Suprapubic skin (tissue), 4 donors: Measurements from ENCODE around the gene KIAA1210. TPM values are rescaled to one million over a fixed set of nuclear protein-coding genes. Genes with fewer than 3 reads are reported as not detected.
A peak's percentile ranks its signal among the peaks of the same experiment; 100 is the strongest.

Experiments
- DNase-seq, 2 donors: peaks; one replicate each; pipeline ENCODE4 v3.0.0-alpha.2; 2019; ENCODE audit warnings: low spot score in 2 of 2
- H3K27ac ChIP-seq: fragments of 200-600 bp; sonication (generic); one replicate; pipeline ENCODE4 v1.5.1; 2019
- H3K27me3 ChIP-seq: fragments of 200-600 bp; sonication (generic); one replicate; pipeline ENCODE4 v1.5.1; 2019
- H3K36me3 ChIP-seq: fragments of 200-600 bp; sonication (generic); one replicate; pipeline ENCODE4 v1.5.1; 2019
- H3K4me1 ChIP-seq: fragments of 200-600 bp; sonication (generic); one replicate; pipeline ENCODE4 v1.5.1; 2019
- H3K4me3 ChIP-seq: fragments of 200-600 bp; sonication (generic); one replicate; pipeline ENCODE4 v1.5.1; 2019; ENCODE audit warnings: mild to moderate bottlenecking
- H3K9me3 ChIP-seq: fragments of 200-600 bp; sonication (generic); one replicate; pipeline ENCODE4 v1.5.1; 2019
- EP300 ChIP-seq: sonication (generic); formaldehyde crosslinking; IDR thresholded peaks from one replicate; pipeline ENCODE4 v1.6.1; 2017; ENCODE audit warnings: antibody characterized with exemption
- POLR2A ChIP-seq, 2 donors: fragments of 450-650 bp; IDR thresholded peaks; one replicate each; pipeline ENCODE4 v1.6.1; 2017; ENCODE audit warnings: antibody characterized with exemption in 2 of 2, mild to moderate bottlenecking in 2 of 2, moderate library complexity in 2 of 2
- POLR2AphosphoS5 ChIP-seq, 3 donors: sonication (generic); formaldehyde crosslinking; IDR thresholded peaks; one replicate each; pipeline ENCODE4 v1.6.1; 2017; ENCODE audit warnings: antibody characterized with exemption in 3 of 3
- WGBS: methylation state at CpG from one replicate; pipeline ENCODE4 v1.1.5; 2018; 5-methylcytosine and 5-hydroxymethylcytosine counted together
- total RNA-seq, 4 donors: library from RNA; depleted of rRNA; stranded (reverse); fragments of >200 nt; gene quantifications; one replicate each; pipeline ENCODE4 v1.1.0, GENCODE V29; 2016
- TF ChIP-seq, protein P1 (sequence below), 2 donors: fragments of 200-600 bp in 1 of 2; fragments of 450-650 bp in 1 of 2; sonication (generic) in 1 of 2; IDR thresholded peaks; one replicate each; pipeline ENCODE4 v1.5.1; 2016 to 2019; ENCODE audit warnings: antibody characterized with exemption in 2 of 2, mild to moderate bottlenecking in 1 of 2, moderate library complexity in 1 of 2

The KIAA1210 gene
- total RNA-seq, 4 donors from 2014 or later, result 0.05 to 0.13 TPM; not detected in 2

DNA sequence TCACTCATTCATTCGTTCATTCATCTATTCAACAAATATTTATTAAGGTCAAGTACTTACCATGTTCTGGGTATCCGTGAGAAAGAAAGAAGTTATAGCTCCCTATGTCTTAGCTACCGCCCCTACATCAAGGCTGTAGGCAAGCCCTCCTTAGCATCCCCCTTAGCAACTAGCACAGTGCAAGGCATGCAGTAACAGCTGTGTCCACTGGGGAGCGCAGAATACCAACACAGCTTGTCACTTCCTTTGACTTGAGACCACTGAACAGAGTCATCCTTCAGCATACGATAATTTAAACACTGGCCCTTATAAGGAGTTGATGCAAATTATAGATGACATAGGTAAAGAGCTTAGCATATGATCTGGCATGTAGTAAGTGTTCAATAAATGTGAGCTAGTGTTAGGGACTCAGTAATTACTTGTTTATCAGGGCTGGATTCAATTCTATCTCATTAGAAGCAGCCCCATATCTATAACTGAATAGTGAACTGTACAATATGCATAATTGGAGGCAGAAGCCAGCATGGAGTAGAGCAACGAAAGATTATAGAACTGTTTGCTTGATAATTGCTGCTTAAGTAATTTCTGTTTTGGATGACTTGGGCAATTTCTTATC lies 8.7 kb downstream of the KIAA1210 start:
- no peaks in the 10 kb centered on the region for H3K9me3 ChIP-seq
- WGBS, result 16% methylated on average over 6 of the region's 6 CpGs
- no peak overlapping the region for H3K4me3 ChIP-seq
- TF ChIP-seq, protein P1, sequence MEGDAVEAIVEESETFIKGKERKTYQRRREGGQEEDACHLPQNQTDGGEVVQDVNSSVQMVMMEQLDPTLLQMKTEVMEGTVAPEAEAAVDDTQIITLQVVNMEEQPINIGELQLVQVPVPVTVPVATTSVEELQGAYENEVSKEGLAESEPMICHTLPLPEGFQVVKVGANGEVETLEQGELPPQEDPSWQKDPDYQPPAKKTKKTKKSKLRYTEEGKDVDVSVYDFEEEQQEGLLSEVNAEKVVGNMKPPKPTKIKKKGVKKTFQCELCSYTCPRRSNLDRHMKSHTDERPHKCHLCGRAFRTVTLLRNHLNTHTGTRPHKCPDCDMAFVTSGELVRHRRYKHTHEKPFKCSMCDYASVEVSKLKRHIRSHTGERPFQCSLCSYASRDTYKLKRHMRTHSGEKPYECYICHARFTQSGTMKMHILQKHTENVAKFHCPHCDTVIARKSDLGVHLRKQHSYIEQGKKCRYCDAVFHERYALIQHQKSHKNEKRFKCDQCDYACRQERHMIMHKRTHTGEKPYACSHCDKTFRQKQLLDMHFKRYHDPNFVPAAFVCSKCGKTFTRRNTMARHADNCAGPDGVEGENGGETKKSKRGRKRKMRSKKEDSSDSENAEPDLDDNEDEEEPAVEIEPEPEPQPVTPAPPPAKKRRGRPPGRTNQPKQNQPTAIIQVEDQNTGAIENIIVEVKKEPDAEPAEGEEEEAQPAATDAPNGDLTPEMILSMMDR (IDR thresholded peaks at IDR 0.05), result peak; percentile 26 to 62
- TF ChIP-seq POLR2AphosphoS5 (IDR thresholded peaks at IDR 0.05), result no peak
- no peak overlapping the region for H3K27ac ChIP-seq
- H3K4me1 ChIP-seq, result no peaks in the 10 kb centered on the region
- no peaks in the 10 kb centered on the region for H3K27me3 ChIP-seq
- no peaks in the 10 kb centered on the region for H3K36me3 ChIP-seq
- no peak for DNase-seq

DNA sequence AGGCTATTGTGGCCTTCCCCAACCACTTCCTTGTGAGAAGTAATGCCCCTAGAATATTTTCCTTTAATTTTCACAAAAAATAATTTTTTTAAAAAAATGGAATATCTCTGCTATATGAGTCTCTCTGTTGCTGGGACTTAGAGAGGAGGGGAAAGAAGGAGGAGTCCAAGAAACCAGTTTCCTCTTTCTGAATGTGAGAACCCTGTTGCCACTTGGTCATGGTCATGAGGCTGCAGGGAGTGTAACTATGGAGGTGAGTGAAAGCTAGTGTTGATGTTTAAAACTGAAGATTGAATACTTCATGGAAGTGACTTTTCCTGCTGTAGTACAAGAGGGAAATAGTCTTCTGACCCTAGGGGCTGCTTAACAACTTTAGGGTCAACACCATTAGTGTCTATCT lies 20.4 kb downstream of the KIAA1210 start:
- no peak overlapping the region for H3K4me3 ChIP-seq
- no peak for DNase-seq
- no peaks in the 10 kb centered on the region for H3K36me3 ChIP-seq
- TF ChIP-seq POLR2AphosphoS5 (IDR thresholded peaks at IDR 0.05) (no peak), EP300 (no peak), POLR2A (IDR thresholded peaks at IDR 0.05) (no peak)
- TF ChIP-seq, protein P1 (IDR thresholded peaks at IDR 0.05), result no peak
- H3K27me3 ChIP-seq, result no peaks in the 10 kb centered on the region
- H3K4me1 ChIP-seq, result no peaks in the 10 kb centered on the region
- H3K27ac ChIP-seq, result no peak overlapping the region
- no peaks in the 10 kb centered on the region for H3K9me3 ChIP-seq

DNA sequence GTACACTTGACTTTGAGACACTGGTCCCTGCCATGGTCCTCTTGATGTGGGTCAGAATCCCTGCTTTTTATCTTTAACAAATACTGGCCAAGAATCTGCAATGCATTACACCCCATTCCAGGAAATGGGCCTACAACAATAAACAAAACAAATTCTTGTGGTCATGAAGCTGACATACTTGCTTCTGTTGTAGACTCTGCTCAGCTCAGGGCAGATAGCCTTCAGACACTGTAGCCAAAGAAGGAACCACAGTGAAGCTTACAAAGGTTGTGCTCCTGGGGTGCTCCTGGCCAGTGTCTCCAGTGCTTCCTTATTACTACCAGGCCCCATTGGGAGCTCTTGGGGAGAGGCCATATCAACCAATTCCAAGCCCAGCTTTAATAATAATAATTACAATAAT lies 21.8 kb downstream of the KIAA1210 start:
- Histone ChIP-seq H3K27ac (no peak overlapping the region), H3K4me3 (no peak overlapping the region), H3K36me3 (no peaks in the 10 kb centered on the region), H3K4me1 (no peaks in the 10 kb centered on the region), H3K27me3 (no peaks in the 10 kb centered on the region), H3K9me3 (no peaks in the 10 kb centered on the region)
- TF ChIP-seq POLR2A (IDR thresholded peaks at IDR 0.05), result no peak
- no peak for TF ChIP-seq EP300
- TF ChIP-seq, protein P1 (IDR thresholded peaks at IDR 0.05), result no peak
- no peak for TF ChIP-seq POLR2AphosphoS5 (IDR thresholded peaks at IDR 0.05)
- no peak for DNase-seq

DNA sequence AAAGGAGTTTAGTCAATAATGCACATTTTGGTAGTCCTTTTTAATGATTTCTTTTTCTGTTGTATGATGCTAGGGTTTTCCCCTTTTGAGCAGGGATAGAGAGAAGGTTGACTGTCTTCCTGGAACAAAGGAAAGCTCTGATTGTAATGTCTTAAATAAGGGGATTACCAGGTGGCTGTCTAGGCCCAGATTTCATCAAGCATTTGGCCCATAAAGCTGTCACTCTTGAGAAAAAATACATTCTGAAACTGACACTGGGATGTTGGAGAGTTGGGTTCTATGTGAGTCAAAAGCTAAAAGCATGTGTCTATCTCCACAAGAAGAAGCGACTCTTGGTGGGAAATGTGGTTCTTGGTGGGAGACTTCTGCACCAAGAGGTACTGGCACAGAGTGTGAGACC lies 26.4 kb downstream of the KIAA1210 start:
- Histone ChIP-seq H3K9me3 (no peaks in the 10 kb centered on the region), H3K27me3 (no peaks in the 10 kb centered on the region), H3K4me3 (no peak overlapping the region), H3K4me1 (no peaks in the 10 kb centered on the region), H3K36me3 (no peaks in the 10 kb centered on the region), H3K27ac (no peak overlapping the region)
- TF ChIP-seq EP300 (no peak), POLR2AphosphoS5 (IDR thresholded peaks at IDR 0.05) (no peak), POLR2A (IDR thresholded peaks at IDR 0.05) (no peak)
- TF ChIP-seq, protein P1 (IDR thresholded peaks at IDR 0.05), result no peak
- no peak for DNase-seq
- WGBS, result 71% methylated on average over 1 of the region's 1 CpG

DNA sequence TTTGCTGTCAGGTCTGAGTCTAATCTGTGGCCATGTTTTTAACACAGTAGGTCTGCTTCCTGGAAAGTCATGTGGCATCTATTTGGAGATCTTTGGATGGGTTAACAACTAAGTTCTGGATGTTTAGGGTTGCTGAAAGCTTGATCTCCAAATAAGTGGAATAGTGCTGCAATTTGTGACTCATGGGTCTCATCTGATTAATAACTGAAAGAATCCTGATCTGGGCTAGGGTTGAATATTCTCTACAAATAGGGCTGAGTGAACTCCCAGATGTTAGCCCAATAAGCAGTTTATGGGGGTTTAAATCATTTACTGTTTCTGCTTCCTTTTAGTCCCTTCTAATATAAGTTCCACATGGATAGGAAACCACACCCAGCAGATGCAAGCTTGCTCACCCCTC lies 31.7 kb downstream of the KIAA1210 start:
- TF ChIP-seq POLR2A (IDR thresholded peaks at IDR 0.05), result no peak
- TF ChIP-seq, protein P1 (IDR thresholded peaks at IDR 0.05), result no peak
- no peak for TF ChIP-seq EP300
- TF ChIP-seq POLR2AphosphoS5 (IDR thresholded peaks at IDR 0.05), result no peak
- no peak for DNase-seq

More for the DNA sequence above, 31.7 kb downstream of the KIAA1210 start:
- no peaks in the 10 kb centered on the region for H3K36me3 ChIP-seq
- no peaks in the 10 kb centered on the region for H3K4me1 ChIP-seq
- H3K9me3 ChIP-seq, result no peaks in the 10 kb centered on the region
- H3K27me3 ChIP-seq, result no peaks in the 10 kb centered on the region
- H3K4me3 ChIP-seq, result no peak overlapping the region
- no peak overlapping the region for H3K27ac ChIP-seq
